Measurements from ENCODE around the gene AGR3. TPM values are rescaled to one million over a fixed set of nuclear protein-coding genes. Genes with fewer than 3 reads are reported as not detected.
A peak's percentile ranks its signal among the peaks of the same experiment; 100 is the strongest.

Gene AGR3
- total and polyA plus RNA-seq, 8 donors = 7.3 to 132 (median 28.9) TPM

DNA sequence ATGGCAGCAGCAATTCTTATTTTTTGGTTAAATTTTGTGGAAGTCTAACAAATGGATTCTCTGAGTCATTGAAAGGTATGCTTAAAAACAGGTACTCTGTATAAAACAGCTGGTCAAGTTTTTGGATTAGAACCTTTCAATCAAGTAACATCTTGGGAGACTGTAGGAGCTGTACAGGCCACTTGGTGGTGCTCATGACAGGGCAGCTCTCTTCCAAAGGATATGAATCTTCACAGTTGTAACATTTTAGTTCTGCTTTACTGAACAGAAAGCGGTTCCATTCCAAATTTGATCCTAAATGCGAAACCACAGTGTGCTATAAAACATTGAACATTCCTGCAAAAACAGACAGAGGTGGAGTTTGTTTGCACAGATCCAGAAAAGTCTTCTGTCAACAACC, 44.5 kb upstream of the AGR3 start:
- Histone ChIP-seq H3K27ac (no peak overlapping the region), H3K27me3 (no peaks in the 10 kb centered on the region), H3K4me3 (no peak overlapping the region), H3K36me3 (no peaks in the 10 kb centered on the region), H3K9me3 (no peaks in the 10 kb centered on the region), H3K4me1 (peaks cover 0 to 37% of the 10 kb centered on the region in 2 donors)
- DNase-seq (peak in 1 of 4 donors; percentile 23), ATAC-seq (peak; percentile 79)
- intact Hi-C loops (cut with DNase I) = no loop called here
- TF ChIP-seq, protein P1, sequence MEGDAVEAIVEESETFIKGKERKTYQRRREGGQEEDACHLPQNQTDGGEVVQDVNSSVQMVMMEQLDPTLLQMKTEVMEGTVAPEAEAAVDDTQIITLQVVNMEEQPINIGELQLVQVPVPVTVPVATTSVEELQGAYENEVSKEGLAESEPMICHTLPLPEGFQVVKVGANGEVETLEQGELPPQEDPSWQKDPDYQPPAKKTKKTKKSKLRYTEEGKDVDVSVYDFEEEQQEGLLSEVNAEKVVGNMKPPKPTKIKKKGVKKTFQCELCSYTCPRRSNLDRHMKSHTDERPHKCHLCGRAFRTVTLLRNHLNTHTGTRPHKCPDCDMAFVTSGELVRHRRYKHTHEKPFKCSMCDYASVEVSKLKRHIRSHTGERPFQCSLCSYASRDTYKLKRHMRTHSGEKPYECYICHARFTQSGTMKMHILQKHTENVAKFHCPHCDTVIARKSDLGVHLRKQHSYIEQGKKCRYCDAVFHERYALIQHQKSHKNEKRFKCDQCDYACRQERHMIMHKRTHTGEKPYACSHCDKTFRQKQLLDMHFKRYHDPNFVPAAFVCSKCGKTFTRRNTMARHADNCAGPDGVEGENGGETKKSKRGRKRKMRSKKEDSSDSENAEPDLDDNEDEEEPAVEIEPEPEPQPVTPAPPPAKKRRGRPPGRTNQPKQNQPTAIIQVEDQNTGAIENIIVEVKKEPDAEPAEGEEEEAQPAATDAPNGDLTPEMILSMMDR (IDR thresholded peaks at IDR 0.05) = peak; percentile 66 to 68

DNA sequence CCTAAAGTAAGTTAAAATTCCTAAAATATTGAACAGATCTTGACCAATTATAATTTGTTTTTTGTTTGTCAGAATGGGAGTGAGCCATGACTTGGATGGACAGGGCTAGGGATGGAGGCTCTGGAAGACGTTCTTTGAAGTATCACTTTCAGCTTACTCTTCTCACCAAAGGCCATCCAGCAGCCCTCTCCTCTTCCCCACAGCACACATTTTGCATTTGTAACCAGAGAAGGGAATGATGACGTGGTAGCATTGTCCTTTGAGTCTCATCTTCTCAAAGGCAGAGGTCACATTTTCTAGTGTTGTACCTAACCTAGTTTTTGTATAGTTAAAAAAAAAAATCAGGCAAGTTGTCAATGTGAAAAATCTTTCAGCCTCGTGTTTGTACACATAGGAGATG, 43.8 kb upstream of the AGR3 start:
- H3K4me1 ChIP-seq = peaks cover 0 to 37% of the 10 kb centered on the region in 2 donors
- no peak overlapping the region for H3K4me3 ChIP-seq
- no peaks in the 10 kb centered on the region for H3K36me3 ChIP-seq
- intact Hi-C loops (cut with DNase I) = no loop called here
- TF ChIP-seq, protein P1 (IDR thresholded peaks at IDR 0.05) = no peak
- no peak for DNase-seq
- H3K27me3 ChIP-seq = no peaks in the 10 kb centered on the region
- ATAC-seq = no peak
- H3K9me3 ChIP-seq = no peaks in the 10 kb centered on the region
- H3K27ac ChIP-seq = no peak overlapping the region

DNA sequence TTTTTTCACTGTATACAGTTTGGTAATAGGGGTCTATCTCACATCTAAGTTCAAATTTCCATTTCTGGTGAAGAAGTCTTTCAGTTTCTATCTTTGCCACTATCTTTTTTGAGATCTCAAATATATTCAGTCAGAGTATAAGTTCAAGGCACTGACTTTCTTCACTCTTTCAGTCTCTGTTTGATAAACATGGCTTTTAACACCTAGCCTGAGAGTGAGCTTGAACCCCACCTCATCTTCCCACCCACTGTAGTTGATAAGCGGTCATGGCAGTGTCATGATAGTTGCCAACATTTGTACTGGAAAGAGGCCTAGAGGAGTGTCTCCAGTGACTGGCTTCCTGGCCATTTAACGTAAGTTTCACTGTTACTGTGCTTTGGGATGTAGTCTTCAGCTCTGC, 41.2 kb upstream of the AGR3 start:
- H3K36me3 ChIP-seq = no peaks in the 10 kb centered on the region
- H3K4me3 ChIP-seq = no peak overlapping the region
- no peaks in the 10 kb centered on the region for H3K9me3 ChIP-seq
- intact Hi-C loops (cut with DNase I) = no loop called here
- TF ChIP-seq, protein P1 (IDR thresholded peaks at IDR 0.05) = no peak
- peaks cover 0 to 25% of the 10 kb centered on the region in 2 donors for H3K4me1 ChIP-seq
- peak overlapping the region in 1 of 2 donors; percentile 45 for H3K27ac ChIP-seq
- DNase-seq (no peak), ATAC-seq (no peak)
- H3K27me3 ChIP-seq = no peaks in the 10 kb centered on the region

DNA sequence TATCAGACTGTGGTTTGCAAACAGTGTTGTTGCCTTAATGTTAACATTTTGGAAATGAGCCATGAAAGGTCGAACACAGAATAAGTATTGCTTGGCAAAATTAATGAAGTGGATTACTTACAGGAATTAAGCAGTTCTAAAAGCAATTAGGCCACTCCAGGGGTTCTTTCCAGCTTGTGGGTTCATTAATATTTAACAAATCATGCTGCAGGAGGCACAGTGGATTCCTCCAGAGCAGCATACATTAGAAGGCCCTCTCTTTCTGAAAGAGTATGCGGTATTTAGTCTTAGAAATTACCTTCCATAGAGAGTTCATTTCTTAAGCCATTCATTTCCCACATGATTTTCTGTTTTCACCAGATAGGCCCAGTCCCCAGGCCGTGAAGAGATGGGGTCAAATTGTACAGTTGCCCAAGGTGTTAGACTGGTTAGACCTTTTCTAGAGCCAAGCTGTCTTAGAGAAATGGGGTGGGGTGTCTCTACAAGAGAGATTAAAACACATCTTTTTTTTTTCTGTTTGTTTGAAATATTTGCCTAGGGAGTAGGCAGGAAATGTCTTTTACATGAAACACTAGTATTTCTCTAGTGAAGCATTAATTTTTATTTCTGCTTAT, 40.0 kb upstream of the AGR3 start:
- DNase-seq (peak in 1 of 4 donors; percentile 35), ATAC-seq (peak; percentile 75)
- Histone ChIP-seq H3K27me3 (no peaks in the 10 kb centered on the region), H3K4me3 (no peak overlapping the region), H3K27ac (peak overlapping the region; percentile 59 to 71), H3K4me1 (peaks cover 0 to 18% of the 10 kb centered on the region in 2 donors), H3K9me3 (no peaks in the 10 kb centered on the region), H3K36me3 (no peaks in the 10 kb centered on the region)
- TF ChIP-seq, protein P1 (IDR thresholded peaks at IDR 0.05) = no peak
- intact Hi-C loops (cut with DNase I) = no loop called here

DNA sequence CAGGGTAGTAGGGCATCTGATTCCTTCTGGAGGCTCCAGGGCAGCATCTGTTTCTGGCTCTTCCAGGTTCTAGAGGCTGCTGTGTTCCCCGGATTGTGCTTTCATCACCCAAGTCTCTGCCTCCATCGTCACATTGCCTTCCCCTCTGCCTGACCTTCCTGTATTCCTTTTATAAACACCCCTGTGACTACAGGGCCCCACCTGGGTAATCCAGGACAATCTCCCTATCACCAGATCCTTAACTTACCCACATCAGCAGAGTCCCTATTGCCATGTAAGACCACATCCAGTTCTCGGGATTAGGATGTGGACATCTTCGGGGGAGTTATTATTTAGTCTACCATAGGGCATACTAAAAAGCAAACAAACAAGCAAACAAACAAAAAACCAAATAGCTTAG, 39.4 kb upstream of the AGR3 start:
- ATAC-seq (peak; percentile 19), DNase-seq (no peak)
- TF ChIP-seq, protein P1 (IDR thresholded peaks at IDR 0.05) = no peak
- H3K9me3 ChIP-seq = no peaks in the 10 kb centered on the region
- H3K4me3 ChIP-seq = no peak overlapping the region
- H3K4me1 ChIP-seq = peaks cover 0 to 12% of the 10 kb centered on the region in 2 donors
- no peaks in the 10 kb centered on the region for H3K27me3 ChIP-seq
- intact Hi-C loops (cut with DNase I) = no loop called here
- no peaks in the 10 kb centered on the region for H3K36me3 ChIP-seq
- peak overlapping the region; percentile 59 to 71 for H3K27ac ChIP-seq
